SIG-M5 treated with dmso at 0.1 percent for 504 hours (cell line): ENCODE data around the gene NFIB.

Experiments used
- DNase-seq: peaks from one replicate; lab custom pipeline; 2025; ENCODE audit not compliant: unreplicated experiment; lab: John Stamatoyannopoulos, UW

NFIB gene

GRCh38 chr9:14321517-14322130 lies 7.7 kb upstream of the NFIB start:
- DNase-seq, result no peak

- no peak for DNase-seq
Measured at GRCh38 chr9:14320271-14321181, 6.6 kb upstream of the NFIB start.

GRCh38 chr9:14318934-14319580 lies 5.1 kb upstream of the NFIB start:
- DNase-seq, result no peak

- no peak for DNase-seq
Measured at GRCh38 chr9:14318361-14318760, 4.4 kb upstream of the NFIB start.

GRCh38 chr9:14317667-14318320 lies 3.9 kb upstream of the NFIB start:
- DNase-seq, result no peak

- no peak for DNase-seq
Measured at GRCh38 chr9:14316602-14317300, 2.8 kb upstream of the NFIB start.

GRCh38 chr9:14315875-14316601 lies 2.1 kb upstream of the NFIB start:
- no peak for DNase-seq

GRCh38 chr9:14314929-14315874 lies 1.3 kb upstream of the NFIB start:
- no peak for DNase-seq

GRCh38 chr9:14314424-14314928 lies 535 bp upstream of the NFIB start:
- DNase-seq, result peak; percentile 26

- no peak for DNase-seq
Measured at GRCh38 chr9:14313378-14313940, 482 bp downstream of the NFIB start.

GRCh38 chr9:14312719-14313377 lies 1.1 kb downstream of the NFIB start:
- DNase-seq, result no peak

- DNase-seq, result no peak
Measured at GRCh38 chr9:14311956-14312685, 1.8 kb downstream of the NFIB start.

GRCh38 chr9:14311171-14311949 lies 2.6 kb downstream of the NFIB start:
- DNase-seq, result no peak

- no peak for DNase-seq
Measured at GRCh38 chr9:14310311-14310710, 3.6 kb downstream of the NFIB start.

- DNase-seq, result no peak
Measured at GRCh38 chr9:14309403-14309802, 4.5 kb downstream of the NFIB start.

GRCh38 chr9:14308853-14309145 lies 5.1 kb downstream of the NFIB start:
- no peak for DNase-seq
